Gastrocnemius medialis (tissue), 4 donors: ENCODE data around the gene RNU4-1. TPM values are rescaled to one million over a fixed set of nuclear protein-coding genes. Genes with fewer than 3 reads are reported as not detected.
"Not testable (repeated sequence)": the region's sequence is repeated elsewhere in the genome, so short reads cannot be mapped to it uniquely, and the experiment has no call there.

Source experiments
- ATAC-seq, 2 donors: fragments of 150-250 bp; one replicate each; pipeline ENCODE4 v1.9.1; 2016
- DNase-seq, 2 donors: peaks; one replicate each; pipeline ENCODE4 v3.0.0-alpha.2; 2019
- H3K27ac ChIP-seq, 4 donors: fragments of 200-600 bp; sonication (generic); 1 replicate in 1 of 4; 2 replicates in 3 of 4; pipeline ENCODE4 v1.5.1; 2016 to 2018; ENCODE audit warnings: mild to moderate bottlenecking in 2 of 4, moderate library complexity in 1 of 4
- H3K27me3 ChIP-seq, 3 donors: fragments of 200-600 bp; sonication (generic) in 2 of 3; 1 replicate in 1 of 3; 2 replicates in 2 of 3; pipeline versions ENCODE4 v1.5.1 to v1.6.0; 2016 to 2019; ENCODE audit warnings: mild to moderate bottlenecking in 1 of 3, moderate library complexity in 1 of 3
- H3K36me3 ChIP-seq, 2 donors: fragments of 200-600 bp; sonication (generic) in 1 of 2; one replicate each; pipeline ENCODE4 v1.5.1; 2017 to 2018
- H3K4me1 ChIP-seq, 2 donors: fragments of 200-600 bp; sonication (generic) in 1 of 2; one replicate each; pipeline ENCODE4 v1.5.1; 2016 to 2017; ENCODE audit warnings: mild to moderate bottlenecking in 2 of 2
- H3K4me3 ChIP-seq, 4 donors: fragments of 200-600 bp; sonication (generic) in 3 of 4; 1 replicate in 1 of 4; 2 replicates in 3 of 4; pipeline ENCODE4 v1.5.1; 2016 to 2019; ENCODE audit warnings: mild to moderate bottlenecking in 2 of 4
- H3K9me3 ChIP-seq, 3 donors: fragments of 200-600 bp; sonication (generic) in 2 of 3; 1 replicate in 1 of 3; 2 replicates in 2 of 3; pipeline ENCODE4 v1.5.1; 2016 to 2019
- CTCF ChIP-seq, 5 experiments: fragments of 450-650 bp in 3 of 5; fragments of 200-600 bp in 2 of 5; sonication (generic) in 2 of 5; IDR thresholded peaks in 4 of 5; conservative IDR thresholded peaks in 1 of 5; 1 replicate in 4 of 5; 2 replicates in 1 of 5; pipeline ENCODE4 v1.5.1; 2016 to 2019; ENCODE audit warnings: antibody characterized with exemption in 5 of 5, mild to moderate bottlenecking in 3 of 5, moderate library complexity in 3 of 5
- POLR2A ChIP-seq, 2 donors: fragments of 450-650 bp; IDR thresholded peaks; one replicate each; pipeline ENCODE4 v1.6.1; 2017; ENCODE audit warnings: antibody characterized with exemption in 2 of 2, mild to moderate bottlenecking in 2 of 2, moderate library complexity in 2 of 2
- in situ Hi-C, 4 donors: fragments of 200-750 bp; cut with MboI; loops; one replicate each; pipeline versions ENCODE4 v1.15.0 to v1.8.0; 2017; ENCODE audit warnings: low sequenced_read_pairs in 4 of 4
- intact Hi-C: fragments of 100-400 bp; cut with DNase I; formaldehyde crosslinking; loops from one replicate; pipeline ENCODE4 v1.15.1; 2023; ENCODE audit warnings: low total_unique reads
- total RNA-seq, 4 donors: library from RNA; depleted of rRNA; stranded (reverse); fragments of >200 nt; gene quantifications; one replicate each; pipeline versions ENCODE4 v1.1.0 to v1.2.3, GENCODE V29; 2016

Gene RNU4-1
- total RNA-seq, 4 donors from 2014 or later: under 0.01 TPM; not detected in 3

GRCh38 chr12:120335447-120335846, 42.4 kb upstream of the RNU4-1 start:
- in situ Hi-C loops, H3K4me1 ChIP-seq, H3K27me3 ChIP-seq, ATAC-seq, H3K9me3 ChIP-seq, H3K27ac ChIP-seq, H3K36me3 ChIP-seq, intact Hi-C loops, H3K4me3 ChIP-seq: not testable (repeated sequence)
- TF ChIP-seq CTCF (IDR thresholded peaks at IDR 0.05 in 4 of 5, conservative IDR thresholded peaks at IDR 0.05 in 1 of 5): peak in 3 of 5 experiments; percentile 35 to 60 (median 44)
- peak in 1 of 2 donors; percentile 37 for DNase-seq

GRCh38 chr12:120332523-120332922, 39.5 kb upstream of the RNU4-1 start:
- Histone ChIP-seq H3K36me3 (no peaks in the 10 kb centered on the region), H3K27ac (no peak overlapping the region), H3K4me3 (no peak overlapping the region), H3K9me3 (no peaks in the 10 kb centered on the region), H3K4me1 (no peaks in the 10 kb centered on the region), H3K27me3 (no peaks in the 10 kb centered on the region)
- intact Hi-C loops (no loop called here), in situ Hi-C loops (no loop called here)
- ATAC-seq (no peak), DNase-seq (no peak)
- TF ChIP-seq CTCF (IDR thresholded peaks at IDR 0.05 in 4 of 5, conservative IDR thresholded peaks at IDR 0.05 in 1 of 5) (no peak), POLR2A (IDR thresholded peaks at IDR 0.05) (no peak)

- in situ Hi-C loops (no loop called here), intact Hi-C loops (no loop called here)
Observed at GRCh38 chr12:120332041-120332440, 39.0 kb upstream of the RNU4-1 start.

GRCh38 chr12:120331390-120331789, 38.4 kb upstream of the RNU4-1 start:
- ATAC-seq (no peak), DNase-seq (no peak)
- intact Hi-C loops (no loop called here), in situ Hi-C loops (no loop called here)
- Histone ChIP-seq H3K27me3 (no peaks in the 10 kb centered on the region), H3K4me1 (no peaks in the 10 kb centered on the region), H3K9me3 (no peaks in the 10 kb centered on the region), H3K27ac (no peak overlapping the region), H3K4me3 (no peak overlapping the region), H3K36me3 (no peaks in the 10 kb centered on the region)
- no peak for TF ChIP-seq CTCF (IDR thresholded peaks at IDR 0.05 in 4 of 5, conservative IDR thresholded peaks at IDR 0.05 in 1 of 5)
- TF ChIP-seq POLR2A (IDR thresholded peaks at IDR 0.05): no peak

More at GRCh38 chr12:120332041-120332440, 39.0 kb upstream of the RNU4-1 start:
- ATAC-seq (no peak), DNase-seq (no peak)
- H3K4me3 ChIP-seq: no peak overlapping the region
- TF ChIP-seq CTCF (IDR thresholded peaks at IDR 0.05 in 4 of 5, conservative IDR thresholded peaks at IDR 0.05 in 1 of 5) (no peak), POLR2A (IDR thresholded peaks at IDR 0.05) (no peak)
- H3K4me1 ChIP-seq: no peaks in the 10 kb centered on the region
- no peaks in the 10 kb centered on the region for H3K9me3 ChIP-seq
- no peaks in the 10 kb centered on the region for H3K27me3 ChIP-seq
- no peaks in the 10 kb centered on the region for H3K36me3 ChIP-seq
- H3K27ac ChIP-seq: no peak overlapping the region

GRCh38 chr12:120328228-120328627, 35.2 kb upstream of the RNU4-1 start:
- peaks cover 0 to 5% of the 10 kb centered on the region in 2 donors for H3K4me1 ChIP-seq
- ATAC-seq (no peak), DNase-seq (no peak)
- no peaks in the 10 kb centered on the region for H3K27me3 ChIP-seq
- TF ChIP-seq POLR2A (IDR thresholded peaks at IDR 0.05) (no peak), CTCF (IDR thresholded peaks at IDR 0.05 in 4 of 5, conservative IDR thresholded peaks at IDR 0.05 in 1 of 5) (no peak)
- no peak overlapping the region for H3K4me3 ChIP-seq
- in situ Hi-C loops (loop anchor here in 1 of 4 donors (10.0 kb wide), 1 partner anchor 107 kb away; the partner anchor contains the start of gene COX6A1), intact Hi-C loops (loop anchor here (5.0 kb wide), 1 partner anchor 104 kb away; no protein-coding TSS in a partner anchor)
- no peak overlapping the region for H3K27ac ChIP-seq
- H3K36me3 ChIP-seq: no peaks in the 10 kb centered on the region
- H3K9me3 ChIP-seq: no peaks in the 10 kb centered on the region
